Stomach smooth muscle (tissue), 2 donors: ENCODE results near the gene CRACR2A.

Experiments used
- H3K27ac ChIP-seq: one replicate; pipeline ENCODE4 v1.7.0; 2013; ENCODE audit warnings: mild to moderate bottlenecking, low read length, inconsistent platforms
- H3K27me3 ChIP-seq, 2 donors: one replicate each; pipeline ENCODE4 v1.7.0; 2013; ENCODE audit warnings: low read length in 2 of 2; ENCODE audit not compliant: insufficient read depth in 2 of 2, control insufficient read depth in 1 of 2
- H3K36me3 ChIP-seq, 2 donors: one replicate each; pipeline ENCODE4 v1.7.0; 2013; ENCODE audit warnings: low read length in 2 of 2; ENCODE audit not compliant: control insufficient read depth in 2 of 2, insufficient read depth in 2 of 2
- H3K4me1 ChIP-seq: one replicate; pipeline ENCODE4 v1.7.0; 2013; ENCODE audit warnings: low read length; ENCODE audit not compliant: control insufficient read depth, insufficient read depth
- H3K4me3 ChIP-seq, 2 donors: one replicate each; pipeline ENCODE4 v1.7.0; 2013; ENCODE audit warnings: low read length in 2 of 2
- H3K9ac ChIP-seq, 2 donors: one replicate each; pipeline ENCODE4 v1.7.0; 2013; ENCODE audit warnings: low read length in 2 of 2, mild to moderate bottlenecking in 1 of 2
- H3K9me3 ChIP-seq, 2 donors: one replicate each; pipeline ENCODE4 v1.7.0; 2013; ENCODE audit warnings: low read length in 2 of 2; ENCODE audit not compliant: control insufficient read depth in 2 of 2
- donor health status: healthy.
- donor health status: Pancreatic carcinoma.

The CRACR2A gene

DNA sequence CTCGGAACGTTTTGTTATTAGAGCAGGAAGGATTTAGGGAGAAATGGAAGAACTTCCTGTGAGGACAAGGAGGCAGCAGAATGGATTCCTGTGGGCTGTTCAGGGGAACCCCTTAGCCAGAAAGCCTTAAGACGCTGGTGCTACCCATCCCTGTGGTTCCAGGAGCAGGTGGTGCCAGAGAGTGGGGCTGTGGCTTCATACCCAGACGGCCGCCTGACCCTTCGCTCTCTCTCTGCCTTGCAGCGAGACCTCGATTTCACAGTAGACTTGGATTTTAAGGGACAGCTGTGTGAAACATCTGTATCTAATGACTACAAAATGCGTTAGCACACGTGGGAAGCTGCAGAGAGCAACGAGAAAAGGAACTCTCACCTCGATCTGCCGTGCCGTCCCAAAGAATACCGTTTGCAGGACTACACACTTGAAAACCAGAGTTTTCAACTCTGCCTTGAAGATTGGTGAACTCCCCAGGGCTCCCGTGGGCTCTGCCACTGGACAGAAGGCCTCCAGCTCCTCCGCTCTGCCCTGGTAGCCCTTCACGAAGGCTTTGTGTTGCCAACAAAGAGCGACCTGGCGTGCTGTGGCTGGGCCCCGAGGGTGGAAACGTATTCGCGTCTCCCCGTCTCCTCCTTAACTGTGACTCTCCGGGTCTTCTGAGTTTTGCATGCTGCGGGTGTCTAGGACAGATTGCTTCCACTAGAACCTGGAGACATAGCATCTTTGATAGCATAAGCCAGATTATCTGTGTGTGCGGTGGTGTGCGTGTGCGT, 159.9 kb downstream of the CRACR2A start:
- no peaks in the 10 kb centered on the region for H3K4me1 ChIP-seq
- H3K27ac ChIP-seq, result no peak overlapping the region
- no peak overlapping the region for H3K4me3 ChIP-seq
- no peak overlapping the region for H3K9ac ChIP-seq
- H3K27me3 ChIP-seq, result no peaks in the 10 kb centered on the region
- H3K9me3 ChIP-seq, result no peaks in the 10 kb centered on the region
- H3K36me3 ChIP-seq, result no peaks in the 10 kb centered on the region

DNA sequence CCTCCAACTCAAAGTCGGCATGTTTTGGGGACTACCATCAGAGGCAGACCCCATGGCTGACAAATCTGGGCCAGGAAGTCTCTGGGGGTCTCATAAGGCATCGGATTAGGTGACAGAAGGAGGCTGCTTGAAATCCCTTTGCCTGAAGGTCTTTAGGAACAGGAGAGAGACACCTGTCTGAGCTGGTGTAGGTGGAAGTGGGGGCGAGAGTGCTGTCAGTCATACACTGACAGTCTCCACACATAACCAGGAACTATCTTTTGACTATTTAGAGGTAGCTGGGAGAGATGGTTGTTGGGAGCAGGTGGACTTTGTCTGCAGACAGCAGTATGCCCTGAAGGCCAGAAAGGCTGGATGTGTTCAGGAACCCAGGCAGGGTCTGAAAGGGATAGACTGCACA, 163.2 kb downstream of the CRACR2A start:
- H3K27me3 ChIP-seq, result no peaks in the 10 kb centered on the region
- no peaks in the 10 kb centered on the region for H3K4me1 ChIP-seq
- no peak overlapping the region for H3K27ac ChIP-seq
- H3K9ac ChIP-seq, result no peak overlapping the region
- no peaks in the 10 kb centered on the region for H3K36me3 ChIP-seq
- H3K4me3 ChIP-seq, result no peak overlapping the region
- H3K9me3 ChIP-seq, result no peaks in the 10 kb centered on the region

DNA sequence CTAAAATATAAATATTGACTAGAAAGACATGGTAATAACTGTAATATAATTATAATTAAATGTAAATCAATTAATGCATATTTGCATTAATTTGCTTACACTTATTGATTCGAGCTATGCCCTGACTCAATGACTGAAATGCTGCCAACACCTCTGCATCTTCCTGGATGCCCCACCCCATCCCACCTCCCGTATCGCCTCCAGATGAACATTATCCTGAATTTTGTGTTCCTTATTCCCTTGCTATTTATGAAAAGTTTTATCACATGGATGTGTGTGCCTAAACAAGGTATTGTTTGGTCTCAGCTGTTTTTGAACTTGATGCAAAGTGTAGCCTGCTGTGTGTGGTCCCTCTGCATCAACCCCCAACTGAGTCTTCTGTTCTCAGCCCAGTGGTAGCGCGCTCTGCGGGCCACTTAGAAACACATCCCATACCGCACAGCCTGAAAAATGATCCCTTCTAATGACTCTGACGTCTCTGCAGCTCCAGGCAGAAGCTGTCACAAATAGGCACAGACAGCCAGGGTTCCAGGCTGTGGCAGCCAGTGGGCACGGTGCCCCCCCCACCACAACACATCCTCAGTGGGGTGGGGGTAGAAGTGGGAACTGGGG, 165.4 kb downstream of the CRACR2A start:
- Histone ChIP-seq H3K27ac (no peak overlapping the region), H3K36me3 (no peaks in the 10 kb centered on the region), H3K9me3 (peaks cover 3 to 12% of the 10 kb centered on the region in 2 donors), H3K4me1 (no peaks in the 10 kb centered on the region), H3K9ac (no peak overlapping the region), H3K27me3 (no peaks in the 10 kb centered on the region), H3K4me3 (no peak overlapping the region)

DNA sequence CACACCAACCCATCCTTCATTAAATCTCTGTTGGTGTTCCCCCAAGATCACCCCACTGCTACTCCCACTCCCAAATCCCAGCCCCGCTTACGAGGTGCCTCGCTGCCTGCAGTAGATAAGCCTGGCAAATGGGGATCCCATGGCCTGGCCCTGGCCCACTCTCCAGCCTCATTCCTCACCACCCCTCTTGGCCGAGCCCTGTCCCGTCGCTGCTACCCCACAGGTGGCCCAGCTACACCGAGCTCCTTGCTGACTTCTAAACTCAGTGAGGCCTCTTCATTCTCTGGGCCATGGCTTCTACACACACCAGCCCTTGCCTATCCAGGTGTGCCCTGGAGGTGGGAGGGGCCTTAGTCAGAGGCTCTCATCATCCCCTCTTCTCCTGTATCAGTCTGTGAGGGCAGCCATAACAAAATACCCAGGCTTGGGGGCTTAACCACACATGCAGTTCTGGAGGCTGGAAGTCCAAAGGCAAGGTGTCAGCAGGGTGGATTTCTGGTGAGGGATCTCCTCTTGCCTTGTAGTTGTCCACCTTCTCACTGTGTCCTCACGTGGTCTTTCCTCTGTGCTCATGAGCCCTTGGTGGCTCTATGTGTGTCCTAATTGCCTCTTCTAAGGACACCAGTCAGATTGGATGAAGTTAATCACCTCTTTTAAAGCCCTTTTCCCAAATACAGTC, 169.1 kb downstream of the CRACR2A start:
- Histone ChIP-seq H3K9me3 (peaks cover 3 to 12% of the 10 kb centered on the region in 2 donors), H3K36me3 (no peaks in the 10 kb centered on the region), H3K9ac (no peak overlapping the region), H3K4me1 (no peaks in the 10 kb centered on the region), H3K27me3 (no peaks in the 10 kb centered on the region), H3K27ac (no peak overlapping the region), H3K4me3 (no peak overlapping the region)

GRCh38 chr12:3580094-3580749, 172.7 kb downstream of the CRACR2A start:
- H3K27me3 ChIP-seq, result no peaks in the 10 kb centered on the region
- H3K27ac ChIP-seq, result no peak overlapping the region
- H3K4me1 ChIP-seq, result no peaks in the 10 kb centered on the region
- H3K4me3 ChIP-seq, result no peak overlapping the region
- peaks cover 3 to 12% of the 10 kb centered on the region in 2 donors for H3K9me3 ChIP-seq
- no peak overlapping the region for H3K9ac ChIP-seq
- H3K36me3 ChIP-seq, result no peaks in the 10 kb centered on the region

DNA sequence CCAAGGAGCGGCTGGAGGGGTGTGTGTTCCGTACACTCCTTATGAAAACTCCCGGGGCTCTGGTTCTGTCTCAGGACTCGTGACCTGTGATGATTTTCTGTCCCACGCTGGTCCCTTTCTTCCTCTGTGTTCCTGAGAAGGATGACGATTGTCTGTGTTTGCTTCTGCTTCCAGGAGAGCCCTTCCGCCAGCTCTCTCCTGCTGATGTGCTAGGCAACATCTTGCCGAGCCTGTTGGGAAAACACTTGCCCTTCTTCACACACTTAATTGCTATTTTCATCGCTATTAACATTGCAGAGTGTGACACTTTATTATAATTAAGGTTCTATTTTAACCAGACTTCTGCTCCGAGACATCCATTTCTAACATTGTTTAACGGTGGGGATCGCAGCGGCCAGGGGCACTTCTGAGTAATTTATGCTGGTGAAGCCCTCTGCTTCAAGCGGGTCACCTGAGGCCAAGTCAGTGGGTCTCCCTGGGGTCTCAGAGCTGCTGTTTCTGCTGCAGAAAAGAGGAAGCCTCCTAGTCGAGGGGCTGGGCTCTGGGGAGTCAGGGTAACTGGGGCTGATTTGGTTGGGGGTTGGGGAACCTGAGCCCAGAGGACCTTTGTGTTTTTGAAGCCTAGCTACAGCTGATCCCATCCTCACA, 173.3 kb downstream of the CRACR2A start:
- Histone ChIP-seq H3K4me1 (no peaks in the 10 kb centered on the region), H3K9me3 (peaks cover 3 to 12% of the 10 kb centered on the region in 2 donors), H3K27ac (no peak overlapping the region), H3K4me3 (no peak overlapping the region), H3K9ac (no peak overlapping the region), H3K27me3 (no peaks in the 10 kb centered on the region), H3K36me3 (no peaks in the 10 kb centered on the region)

- Histone ChIP-seq H3K9me3 (peaks cover 0 to 4% of the 10 kb centered on the region in 2 donors), H3K27ac (no peak overlapping the region), H3K4me1 (no peaks in the 10 kb centered on the region), H3K4me3 (no peak overlapping the region), H3K36me3 (no peaks in the 10 kb centered on the region), H3K9ac (no peak overlapping the region), H3K27me3 (no peaks in the 10 kb centered on the region)
These were observed 174.4 kb downstream of the CRACR2A start for GRCh38 chr12:3578557-3578956.

- no peaks in the 10 kb centered on the region for H3K9me3 ChIP-seq
- H3K4me1 ChIP-seq, result no peaks in the 10 kb centered on the region
- no peaks in the 10 kb centered on the region for H3K27me3 ChIP-seq
- H3K9ac ChIP-seq, result no peak overlapping the region
- no peaks in the 10 kb centered on the region for H3K36me3 ChIP-seq
- H3K27ac ChIP-seq, result no peak overlapping the region
- no peak overlapping the region for H3K4me3 ChIP-seq
These were observed 176.0 kb downstream of the CRACR2A start for GRCh38 chr12:3576891-3577290.

GRCh38 chr12:3574986-3575385, 177.9 kb downstream of the CRACR2A start:
- H3K36me3 ChIP-seq, result no peaks in the 10 kb centered on the region
- no peak overlapping the region for H3K4me3 ChIP-seq
- H3K27ac ChIP-seq, result no peak overlapping the region
- H3K9ac ChIP-seq, result no peak overlapping the region
- no peaks in the 10 kb centered on the region for H3K4me1 ChIP-seq
- H3K27me3 ChIP-seq, result no peaks in the 10 kb centered on the region
- H3K9me3 ChIP-seq, result no peaks in the 10 kb centered on the region

DNA sequence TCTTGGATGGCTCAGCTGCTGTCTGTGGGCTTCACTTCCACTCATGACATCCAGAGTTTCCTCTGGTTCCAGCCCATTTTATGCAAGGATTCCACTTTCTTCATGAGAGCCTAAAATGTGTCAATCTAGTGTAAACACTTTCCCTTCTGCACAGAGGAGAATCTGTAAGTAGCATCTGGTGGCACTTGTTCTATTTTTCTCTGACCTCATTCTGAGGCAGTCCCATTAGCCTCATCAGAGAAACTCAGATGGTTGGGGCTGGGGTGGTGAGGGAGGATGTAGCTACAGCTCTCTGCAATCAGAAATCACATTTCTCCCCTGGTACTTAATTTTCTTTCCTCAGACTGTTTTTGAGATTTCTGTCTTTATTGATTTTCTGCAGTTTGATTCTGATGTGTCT, 180.3 kb downstream of the CRACR2A start:
- Histone ChIP-seq H3K9ac (no peak overlapping the region), H3K27ac (no peak overlapping the region), H3K9me3 (no peaks in the 10 kb centered on the region), H3K4me3 (no peak overlapping the region), H3K27me3 (no peaks in the 10 kb centered on the region), H3K4me1 (no peaks in the 10 kb centered on the region), H3K36me3 (no peaks in the 10 kb centered on the region)
